ENCODE results near the gene WDR37.

GRCh38 chr10:1175956-1176565 is 119.9 kb downstream of the WDR37 start:
- TF ChIP-seq POLR2AphosphoS5 (IDR thresholded peaks at IDR 0.05; ENCODE audit: low read depth, low read length), result no peak
- TF ChIP-seq POLR2A (IDR thresholded peaks at IDR 0.05; ENCODE audit: low read depth, low read length), result no peak
- TF ChIP-seq TAF1 (IDR thresholded peaks at IDR 0.05; ENCODE audit: borderline replicate concordance, low read depth, low read length), result no peak
